ENCODE measurements around the gene RBMS2.

RBMS2 gene

DNA sequence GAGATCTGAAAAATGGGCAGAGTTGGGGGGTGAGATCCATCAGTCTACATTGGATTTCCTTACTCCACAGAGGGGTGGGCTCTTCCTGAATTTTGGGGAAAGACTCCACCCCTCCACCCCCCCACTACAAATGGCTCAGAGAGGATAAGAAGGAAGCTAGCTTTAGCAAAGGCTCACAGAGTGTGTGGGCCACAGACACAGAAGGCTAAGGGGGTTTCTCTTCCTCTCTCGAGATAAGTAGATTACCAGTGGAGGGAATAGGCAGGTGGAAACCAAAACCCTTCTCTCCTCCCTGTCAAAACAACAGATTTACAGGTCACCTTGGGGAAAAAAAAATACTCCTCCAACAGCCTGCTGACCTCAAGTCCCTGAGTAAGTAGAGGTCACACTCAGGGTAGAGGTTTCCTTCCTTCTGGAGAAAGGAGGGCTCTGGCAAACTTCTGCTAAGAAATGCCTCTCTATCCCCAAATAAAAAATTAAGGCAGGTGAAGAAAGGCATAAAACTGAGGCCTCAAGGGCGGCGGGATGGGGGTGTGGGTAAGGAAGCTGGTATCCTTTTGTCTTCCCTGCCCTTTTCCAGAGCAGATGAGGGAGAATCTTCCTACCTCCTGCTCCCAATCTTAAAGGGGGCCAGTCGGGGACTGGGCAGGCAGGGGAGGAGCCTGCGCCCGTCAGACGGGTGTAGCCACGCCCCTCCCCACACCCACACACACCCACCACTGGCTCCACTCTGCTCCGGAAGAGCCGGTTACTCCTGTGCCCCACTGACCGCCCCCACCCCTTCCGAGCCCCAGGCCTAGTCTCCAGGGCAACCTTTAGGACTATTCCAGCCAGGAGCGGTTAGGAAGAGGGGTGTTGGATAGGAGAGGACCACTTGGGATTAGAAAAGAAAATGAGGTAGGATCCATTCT lies 110.4 kb downstream of the RBMS2 start:
- DNase-seq (ENCODE audit: low read depth) = peak; percentile 39

DNA sequence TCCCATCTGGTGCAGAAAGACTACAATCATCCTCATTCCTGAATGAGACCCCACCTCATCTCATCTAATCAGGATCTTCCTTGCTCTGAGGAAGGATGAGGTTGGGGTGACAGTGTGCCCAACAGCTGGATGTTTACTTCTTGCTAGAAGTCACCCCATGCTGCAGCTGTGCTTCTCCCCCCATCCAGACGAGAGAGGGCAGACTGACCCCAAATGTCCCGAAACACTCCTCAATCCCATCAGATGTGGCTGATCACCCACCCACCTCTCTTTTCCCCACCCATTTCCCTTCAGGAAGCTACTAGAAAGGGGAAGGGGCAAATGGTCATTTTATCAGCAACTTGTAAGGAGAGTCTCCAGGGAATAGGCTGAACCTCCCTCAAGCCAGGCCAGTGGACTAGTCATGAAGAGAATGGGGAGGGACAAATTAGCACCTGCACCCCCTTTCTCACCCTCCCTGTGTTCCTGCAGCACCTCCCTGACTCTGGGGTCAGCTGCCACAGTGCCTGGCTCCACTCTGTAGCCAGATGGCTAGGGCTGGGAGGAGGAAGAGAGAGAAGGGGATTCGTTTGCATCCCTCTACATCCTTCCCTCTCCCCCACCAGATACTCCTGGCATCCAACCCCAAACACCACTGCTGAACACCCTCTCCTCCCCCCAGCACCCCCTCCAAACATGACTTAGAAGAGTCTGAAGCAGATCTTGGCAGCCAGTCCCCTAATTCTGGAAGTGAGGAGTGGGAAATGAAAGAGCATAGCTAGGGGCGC lies 111.3 kb downstream of the RBMS2 start:
- DNase-seq (ENCODE audit: low read depth) = no peak

DNA sequence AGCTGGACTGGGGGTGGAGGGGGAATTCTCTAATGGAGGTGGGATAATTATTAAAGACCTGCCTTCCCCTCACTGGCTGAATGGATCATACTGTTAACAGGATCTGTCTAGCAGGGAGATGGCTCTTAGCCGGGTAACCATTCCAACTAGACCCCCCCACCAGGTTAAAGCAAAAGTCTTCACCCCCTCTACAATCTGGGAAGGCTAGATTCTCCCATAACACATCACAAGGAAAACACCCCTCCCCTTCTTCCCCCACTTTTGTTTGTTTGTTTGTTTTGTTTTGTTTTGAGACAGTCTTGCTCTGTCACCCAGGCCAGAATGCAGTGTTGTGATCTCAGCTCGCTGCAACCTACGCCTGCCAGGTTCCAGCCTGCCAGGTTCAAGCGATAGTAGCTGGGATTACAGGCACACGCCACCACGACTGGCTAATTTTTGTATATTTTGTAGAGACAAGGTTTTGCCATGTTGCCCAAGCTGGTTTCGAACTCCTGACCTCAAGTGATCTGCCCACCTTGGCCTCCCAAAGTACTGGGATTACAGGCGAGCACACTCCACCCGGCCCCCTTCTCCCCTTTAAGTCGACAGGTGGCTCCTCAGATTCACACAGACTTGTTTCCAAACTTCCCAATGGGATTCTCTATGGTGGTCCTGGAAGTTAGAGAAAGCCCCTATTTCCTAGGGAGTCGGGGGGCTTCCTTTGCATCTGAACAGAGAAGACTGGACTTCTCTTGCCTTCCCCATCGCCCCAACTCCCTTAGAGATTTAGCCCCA lies 112.0 kb downstream of the RBMS2 start:
- no peak for DNase-seq (ENCODE audit: low read depth)

DNA sequence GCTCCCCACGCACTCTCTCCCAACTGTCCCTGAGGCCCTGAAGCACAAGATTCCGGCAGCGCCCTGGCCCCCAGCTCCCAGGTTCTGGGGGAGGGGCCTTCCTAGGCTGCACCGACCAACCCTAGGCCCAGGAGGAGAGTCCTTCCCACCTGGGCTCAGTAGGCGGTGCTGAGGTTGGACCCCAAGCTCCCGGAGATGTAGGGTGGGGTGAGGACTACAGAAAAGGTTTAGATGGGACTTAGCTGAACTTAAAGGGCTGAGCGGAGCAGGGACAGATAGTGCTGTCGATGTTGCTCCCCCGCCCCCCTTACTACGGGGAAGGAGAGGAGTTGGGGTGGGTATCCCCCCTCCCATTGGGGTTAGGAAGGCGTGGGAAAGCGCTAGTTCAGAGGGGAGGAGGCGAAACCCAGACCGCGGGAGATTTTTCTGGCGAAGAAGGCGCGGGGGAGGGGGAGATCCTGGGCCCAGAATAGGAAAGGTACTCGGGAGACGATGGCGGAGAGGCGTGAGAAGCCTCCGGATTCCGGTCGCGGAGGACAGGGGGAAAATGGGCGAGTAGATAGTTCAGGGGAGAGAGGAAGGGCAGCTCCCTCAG lies 112.7 kb downstream of the RBMS2 start:
- peak; percentile 14 for DNase-seq (ENCODE audit: low read depth)

DNA sequence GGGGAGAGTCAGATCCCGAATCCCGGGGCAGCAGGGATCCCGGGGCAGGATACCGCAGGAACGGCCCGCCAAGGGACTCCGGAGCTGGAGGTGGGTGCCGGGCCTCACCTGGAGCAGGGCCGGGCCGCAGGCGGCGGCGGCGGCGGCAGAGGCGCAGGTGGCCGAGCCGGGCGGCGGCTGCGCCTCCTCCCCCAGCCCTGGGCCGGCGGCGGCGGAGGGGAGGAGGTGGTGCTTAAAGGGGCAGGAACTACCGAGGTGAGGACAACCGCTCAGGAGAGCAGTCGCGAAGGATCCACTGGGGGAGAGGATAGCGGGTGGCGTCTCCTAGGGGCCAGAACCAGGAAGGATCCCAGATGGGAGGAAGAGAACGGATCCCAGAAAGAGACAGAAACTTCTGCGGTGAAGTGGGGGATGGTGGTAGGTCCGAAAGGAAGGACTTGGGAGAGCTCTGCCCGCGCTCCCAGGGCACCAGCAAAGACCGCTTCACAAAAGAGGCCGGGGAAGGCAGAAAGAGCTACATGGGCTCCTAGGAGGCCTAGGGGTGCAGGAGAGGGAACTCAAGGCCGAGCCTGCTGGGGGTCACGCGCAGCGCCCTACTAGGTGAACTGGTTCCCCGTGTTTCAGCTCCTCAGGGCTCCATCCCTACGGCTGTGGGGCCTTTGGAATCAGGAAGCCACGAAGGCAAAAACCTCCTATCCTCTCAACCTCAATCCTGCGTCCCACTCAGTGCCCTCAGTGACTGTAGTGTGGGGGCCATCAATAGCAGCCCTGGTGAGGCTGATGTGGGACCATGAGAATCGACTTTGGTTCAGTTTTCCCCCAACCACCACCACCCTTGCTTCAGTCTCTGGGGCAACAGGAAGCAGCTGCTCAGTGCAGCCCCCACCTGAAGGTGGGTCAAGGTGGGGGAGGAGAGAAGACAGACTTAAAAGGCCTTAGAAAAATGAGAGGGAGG lies 113.5 kb downstream of the RBMS2 start:
- peak; percentile 64 for DNase-seq (ENCODE audit: low read depth)

DNA sequence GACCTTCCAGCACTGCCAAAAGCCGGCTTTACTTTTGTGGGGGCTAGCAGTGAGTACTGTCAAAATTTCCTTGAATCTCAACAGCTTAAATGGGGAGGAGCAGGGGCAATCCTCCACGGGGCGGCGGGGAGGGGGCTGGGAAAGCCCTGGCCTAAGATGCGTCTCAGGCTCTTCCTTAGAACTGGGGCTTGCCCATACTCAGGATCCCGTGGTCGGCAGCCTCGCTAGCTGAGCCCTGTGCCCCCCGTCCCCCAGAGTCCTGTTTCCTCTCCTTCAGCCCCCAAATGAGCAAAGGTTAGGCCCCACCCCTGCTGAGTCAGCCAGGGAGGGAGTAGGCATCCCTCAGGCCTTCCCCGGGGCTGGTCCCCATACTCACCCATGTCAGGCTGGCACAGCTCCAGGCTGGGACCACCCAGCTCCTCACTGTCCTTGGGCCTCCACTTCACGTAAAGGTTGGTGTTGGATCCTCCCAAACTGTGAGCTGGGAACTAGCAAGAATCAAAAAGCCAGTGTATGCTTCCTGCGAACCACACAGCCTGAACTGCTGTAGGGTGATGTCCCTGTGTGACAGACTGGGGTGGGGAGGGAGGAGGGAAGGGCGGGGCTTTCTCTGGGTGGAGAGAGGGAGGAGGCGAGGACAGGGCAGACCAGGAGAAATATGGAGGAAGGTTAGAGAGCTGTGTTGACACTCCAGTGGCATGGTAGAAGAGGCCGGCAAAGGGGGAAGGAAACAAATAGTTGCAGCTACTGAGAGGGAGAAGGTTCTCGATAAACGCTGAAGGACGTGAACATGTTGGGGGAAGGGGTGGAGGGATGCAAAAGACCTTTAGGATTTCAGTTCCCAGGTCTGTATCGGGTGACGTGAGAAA lies 114.4 kb downstream of the RBMS2 start:
- peak; percentile 83 for DNase-seq (ENCODE audit: low read depth)

DNA sequence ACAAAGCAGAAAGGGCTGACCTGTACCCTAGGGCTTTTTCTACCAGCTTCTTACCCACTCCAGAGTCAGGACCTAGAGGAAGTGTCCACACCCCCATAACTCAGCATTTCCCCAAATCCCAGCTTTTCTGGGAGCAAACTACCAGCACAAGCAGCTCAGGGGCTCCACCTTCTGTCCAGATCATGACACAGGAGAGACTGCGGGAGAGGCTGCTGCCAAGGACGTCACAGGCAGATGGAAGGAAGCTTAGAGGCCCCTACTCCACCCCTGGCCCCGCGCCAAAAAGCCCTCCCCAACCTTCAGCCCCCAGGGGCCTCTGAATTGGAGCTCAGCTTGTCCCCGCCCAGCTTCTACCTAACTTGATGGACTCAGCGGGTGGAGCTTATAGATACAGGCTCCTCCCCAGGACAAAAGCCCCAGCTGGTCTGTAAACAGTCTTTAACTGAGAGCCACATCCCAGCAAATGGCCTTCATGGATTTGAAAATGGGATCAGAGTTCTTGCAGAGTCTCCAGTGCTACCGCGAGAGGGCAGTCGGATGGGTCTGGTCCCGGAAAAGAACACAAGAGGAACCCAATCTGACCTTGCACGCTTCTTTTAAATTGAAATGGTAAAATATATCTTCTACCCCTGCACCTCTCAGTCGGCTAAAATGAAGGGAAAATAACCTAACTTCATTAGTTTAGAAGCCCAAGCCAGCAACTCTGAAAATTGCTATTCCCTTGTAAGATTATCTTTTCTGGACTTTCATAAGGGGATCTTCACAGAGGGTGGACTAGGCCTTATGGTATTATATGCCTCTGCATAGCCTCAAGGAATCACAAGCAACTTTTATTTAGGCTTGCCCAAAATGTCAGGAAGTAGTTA lies 115.3 kb downstream of the RBMS2 start:
- peak; percentile 88 for DNase-seq (ENCODE audit: low read depth)

DNA sequence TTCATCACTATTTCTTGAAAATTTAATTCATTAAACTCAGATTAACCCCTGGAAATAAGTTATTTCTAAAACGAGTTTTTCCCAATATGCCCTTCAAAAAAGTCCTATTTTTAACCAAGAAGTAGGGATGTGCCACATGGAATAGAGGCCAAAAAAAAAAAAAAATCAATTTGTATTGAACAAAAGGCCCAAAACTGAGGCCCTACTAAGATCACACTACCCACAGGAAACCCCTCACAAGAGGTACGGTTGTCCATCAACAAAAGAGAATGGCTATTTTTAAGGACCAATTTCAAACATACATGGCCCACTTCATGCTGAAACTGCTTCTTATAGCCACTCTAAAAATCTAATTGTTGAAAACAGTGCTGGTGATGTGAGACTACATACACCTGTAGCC lies 116.0 kb downstream of the RBMS2 start:
- DNase-seq (ENCODE audit: low read depth) = no peak

DNA sequence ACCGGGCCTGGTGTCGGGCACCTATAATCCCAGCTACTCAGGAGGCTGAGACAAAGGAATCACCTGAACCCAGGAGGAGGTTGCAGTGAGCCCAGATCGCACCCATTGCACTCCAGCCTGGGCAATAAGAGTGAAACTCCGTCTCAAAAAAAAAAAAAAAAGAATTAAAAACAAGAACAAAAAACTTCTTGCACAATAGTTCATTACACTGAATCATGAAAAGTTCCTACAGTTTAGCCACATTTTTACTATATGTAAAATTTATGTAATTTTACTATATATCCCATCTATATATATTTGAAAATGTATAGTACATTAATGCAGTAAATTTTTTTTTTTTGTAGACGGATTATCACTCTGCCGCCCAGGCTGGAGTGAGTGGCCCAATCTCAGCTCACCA lies 119.6 kb downstream of the RBMS2 start:
- no peak for DNase-seq (ENCODE audit: low read depth)

DNA sequence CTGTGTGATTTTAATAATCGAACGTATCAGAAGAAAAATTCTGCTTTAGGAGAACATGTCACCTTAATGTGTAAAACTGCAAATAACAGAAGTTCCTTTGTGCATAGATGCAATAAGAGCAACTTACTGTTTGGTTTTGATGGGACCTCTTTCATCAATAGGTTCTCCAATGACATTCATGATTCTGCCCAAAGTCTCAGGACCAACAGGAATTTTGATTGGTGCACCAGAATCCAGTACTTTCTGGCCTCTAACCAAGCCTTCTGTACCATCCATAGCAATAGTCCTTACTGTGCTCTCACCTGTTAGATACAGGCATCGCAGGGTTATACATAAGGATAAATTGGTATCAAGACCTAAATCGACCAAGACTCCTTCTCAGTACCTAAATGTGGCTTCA lies 123.0 kb downstream of the RBMS2 start:
- DNase-seq (ENCODE audit: low read depth) = no peak

DNA sequence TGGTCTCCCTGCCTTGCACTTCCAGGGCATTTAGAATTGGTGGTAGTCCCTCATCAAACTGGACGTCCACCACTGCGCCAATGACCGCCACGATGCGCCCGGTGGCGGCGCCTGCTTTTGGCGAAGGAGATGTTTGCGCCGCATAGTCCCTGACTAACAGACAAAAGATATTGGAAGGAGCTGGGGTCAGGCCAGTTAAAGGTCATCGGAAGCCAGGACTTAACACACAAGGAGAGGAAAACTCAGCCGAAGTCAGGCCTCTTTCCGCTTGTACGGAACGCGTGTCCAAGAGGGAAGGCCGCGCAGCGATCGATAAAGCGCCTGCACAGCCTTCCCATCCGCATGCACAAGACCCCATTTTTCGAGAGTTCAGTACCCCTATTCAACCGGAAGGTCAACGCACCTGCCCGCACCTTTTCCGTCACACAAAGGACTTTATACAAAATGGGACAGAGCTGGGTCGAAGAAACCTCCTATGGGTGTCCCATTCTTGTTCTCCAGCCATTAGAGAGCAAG lies 123.6 kb downstream of the RBMS2 start:
- no peak for DNase-seq (ENCODE audit: low read depth)

Measured in activated T-cell treated with anti-CD3 and anti-CD28 coated beads for 48 hours (primary cell).